ENCODE measurements around the gene NEURL1. TPM values are rescaled to one million over a fixed set of nuclear protein-coding genes. Genes with fewer than 3 reads are reported as not detected.

Gene NEURL1
- total RNA-seq, 2 experiments from 2014 or later, result 1.1 to 1.6 TPM

DNA sequence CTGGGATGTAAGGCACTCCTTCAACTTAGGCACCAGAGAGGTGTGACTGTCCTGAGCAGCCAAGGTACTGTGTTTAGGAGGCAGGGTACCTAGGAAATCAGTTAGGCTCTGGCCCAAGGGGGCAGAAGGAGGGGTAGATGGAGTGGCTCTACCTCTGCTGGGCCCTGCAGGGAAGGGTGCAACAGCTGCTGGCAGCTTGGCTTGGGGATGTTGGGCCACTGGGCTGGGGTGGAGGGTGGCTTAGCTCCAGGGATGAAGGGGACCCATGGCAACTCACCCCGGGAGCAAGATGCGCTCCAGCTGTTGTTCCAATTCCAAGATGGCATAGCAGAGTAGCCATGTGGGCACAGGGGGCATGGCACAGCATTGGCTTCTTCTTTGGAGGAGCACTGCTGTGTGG is 42.1 kb downstream of the NEURL1 start:
- ChIA-PET POLR2A (no interaction called here), CTCF (interaction anchor here (2.3 kb wide), 1 partner anchor 11 kb away, joined by 11 read pairs; no protein-coding TSS in a partner anchor)
- no peak overlapping the region for H3K27ac Mint-ChIP-seq
- H3K36me3 Mint-ChIP-seq (ENCODE audit: low read depth), result peaks cover 3% of the 10 kb centered on the region
- H3K4me1 Mint-ChIP-seq, result no peaks in the 10 kb centered on the region
- no peak overlapping the region for H3K4me3 Mint-ChIP-seq
- peaks cover 7% of the 10 kb centered on the region for H3K9me3 Mint-ChIP-seq
- no peak for DNase-seq
- H3K27me3 Mint-ChIP-seq, result peaks cover 24% of the 10 kb centered on the region

GRCh38 chr10:103539751-103540150 is 46.2 kb downstream of the NEURL1 start:
- no peak for DNase-seq
- ChIA-PET CTCF (interaction anchor here (0.9 to 1.2 kb wide), 2 partner anchors 41 to 97 kb away, joined by 3 read pairs; no protein-coding TSS in a partner anchor), POLR2A (no interaction called here)
- Mint-ChIP-seq H3K9me3 (no peaks in the 10 kb centered on the region), H3K4me3 (no peak overlapping the region), H3K27me3 (peaks cover 17% of the 10 kb centered on the region), H3K4me1 (peaks cover 13% of the 10 kb centered on the region), H3K36me3 (ENCODE audit: low read depth) (no peaks in the 10 kb centered on the region), H3K27ac (no peak overlapping the region)

DNA sequence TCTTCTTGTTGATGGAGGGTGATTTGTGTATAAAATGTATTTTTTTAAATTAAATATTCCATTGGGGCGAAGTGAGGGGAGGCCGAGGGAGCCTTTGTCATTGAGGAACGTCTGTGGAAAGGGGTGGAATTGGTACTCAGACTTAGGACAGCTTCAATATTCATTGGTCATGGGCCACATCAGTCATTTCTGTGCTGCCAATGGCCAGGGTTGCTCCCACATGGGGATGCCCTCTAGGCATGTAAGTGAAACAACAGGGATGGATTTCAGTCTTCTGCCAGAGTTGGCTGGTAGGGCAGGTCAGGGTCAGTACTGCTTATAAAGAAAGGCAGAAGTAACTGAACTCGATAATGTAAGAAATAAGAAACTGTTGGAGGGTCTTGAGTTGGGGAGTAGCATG is 47.2 kb downstream of the NEURL1 start:
- H3K27me3 Mint-ChIP-seq, result peaks cover 17% of the 10 kb centered on the region
- no peaks in the 10 kb centered on the region for H3K36me3 Mint-ChIP-seq (ENCODE audit: low read depth)
- DNase-seq, result no peak
- no peak overlapping the region for H3K4me3 Mint-ChIP-seq
- H3K27ac Mint-ChIP-seq, result no peak overlapping the region
- H3K4me1 Mint-ChIP-seq, result peaks cover 13% of the 10 kb centered on the region
- CTCF ChIA-PET, result no interaction called here
- no peaks in the 10 kb centered on the region for H3K9me3 Mint-ChIP-seq
- POLR2A ChIA-PET, result no interaction called here

DNA sequence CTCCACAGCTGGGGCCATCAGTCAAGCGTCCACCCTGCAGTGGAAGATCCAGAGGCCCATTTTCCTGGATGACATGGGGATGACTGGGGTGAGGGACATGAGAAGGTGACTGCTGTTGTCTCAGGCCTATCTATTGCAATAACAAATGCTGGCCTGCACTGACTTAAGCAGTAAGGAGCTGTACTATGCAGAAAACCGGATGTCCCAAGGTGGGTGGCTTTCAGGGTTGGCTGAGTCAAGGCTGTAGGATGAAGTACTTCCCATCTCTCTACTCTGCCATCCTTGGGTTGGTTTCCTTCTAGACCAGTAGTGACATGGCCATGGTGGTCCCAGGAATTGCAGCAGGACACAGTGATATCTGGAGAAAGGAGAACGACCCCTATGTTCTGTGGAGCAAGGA is 48.1 kb downstream of the NEURL1 start:
- no peak for DNase-seq
- no peaks in the 10 kb centered on the region for H3K36me3 Mint-ChIP-seq (ENCODE audit: low read depth)
- no peak overlapping the region for H3K4me3 Mint-ChIP-seq
- H3K9me3 Mint-ChIP-seq, result no peaks in the 10 kb centered on the region
- H3K27ac Mint-ChIP-seq, result no peak overlapping the region
- POLR2A ChIA-PET, result no interaction called here
- CTCF ChIA-PET, result interaction anchor here (2.0 kb wide), 1 partner anchor 24 kb away, joined by 7 read pairs; no protein-coding TSS in a partner anchor
- peaks cover 13% of the 10 kb centered on the region for H3K4me1 Mint-ChIP-seq
- H3K27me3 Mint-ChIP-seq, result peaks cover 17% of the 10 kb centered on the region

DNA sequence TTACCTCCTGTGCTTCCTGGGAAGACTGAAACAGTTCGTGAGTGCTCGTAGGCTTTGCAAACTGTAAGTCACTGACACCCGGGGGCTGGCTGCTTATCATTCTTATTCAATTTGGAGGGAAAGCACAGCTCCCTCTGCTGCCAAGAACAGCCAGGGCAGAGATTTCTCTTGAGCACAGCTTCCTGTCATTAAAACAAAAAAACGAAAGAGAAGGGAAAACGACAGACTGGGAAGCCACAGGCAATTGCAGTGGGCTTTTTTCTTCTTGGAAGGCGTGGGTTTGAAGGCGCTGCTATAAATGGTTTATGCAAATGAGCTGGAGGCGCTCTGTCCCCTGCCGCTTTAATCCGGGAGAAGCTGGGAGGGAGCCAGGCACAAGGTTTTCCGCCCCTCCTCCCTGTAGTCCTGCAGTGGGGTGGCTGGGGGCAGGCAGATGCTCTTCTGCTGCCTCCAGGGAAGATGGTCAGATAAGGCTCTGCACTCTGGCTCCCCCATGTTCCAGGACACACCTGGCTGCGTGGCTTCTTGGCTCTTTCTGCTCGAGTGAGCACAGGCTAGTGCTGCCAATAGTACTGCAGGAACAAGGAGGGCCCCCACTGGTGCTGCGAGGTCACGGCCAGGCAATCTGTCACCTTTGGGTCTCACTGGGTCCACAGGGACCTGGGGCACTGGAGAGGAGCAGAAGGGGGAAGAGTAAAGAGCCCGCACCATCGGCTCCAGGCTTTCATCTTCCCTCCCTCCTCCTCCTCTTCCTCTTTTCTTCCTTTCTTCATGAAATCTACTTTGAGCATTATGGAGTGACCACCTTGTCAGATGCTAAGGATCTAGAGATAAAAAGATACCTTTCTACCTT is 49.5 kb downstream of the NEURL1 start:
- Mint-ChIP-seq H3K4me1 (peaks cover 13% of the 10 kb centered on the region), H3K36me3 (ENCODE audit: low read depth) (no peaks in the 10 kb centered on the region), H3K4me3 (peak overlapping the region; percentile 39), H3K9me3 (no peaks in the 10 kb centered on the region), H3K27me3 (peaks cover 14% of the 10 kb centered on the region), H3K27ac (no peak overlapping the region)
- peak; percentile 43 for DNase-seq
- ChIA-PET CTCF (interaction anchor here (0.6 to 2.0 kb wide), 3 partner anchors 22 to 1369 kb away, joined by 3 to 7 read pairs (median 4); no protein-coding TSS in a partner anchor), POLR2A (interaction anchor here (0.8 kb wide), 1 partner anchor 43 kb away, joined by 3 read pairs; no protein-coding TSS in a partner anchor)

DNA sequence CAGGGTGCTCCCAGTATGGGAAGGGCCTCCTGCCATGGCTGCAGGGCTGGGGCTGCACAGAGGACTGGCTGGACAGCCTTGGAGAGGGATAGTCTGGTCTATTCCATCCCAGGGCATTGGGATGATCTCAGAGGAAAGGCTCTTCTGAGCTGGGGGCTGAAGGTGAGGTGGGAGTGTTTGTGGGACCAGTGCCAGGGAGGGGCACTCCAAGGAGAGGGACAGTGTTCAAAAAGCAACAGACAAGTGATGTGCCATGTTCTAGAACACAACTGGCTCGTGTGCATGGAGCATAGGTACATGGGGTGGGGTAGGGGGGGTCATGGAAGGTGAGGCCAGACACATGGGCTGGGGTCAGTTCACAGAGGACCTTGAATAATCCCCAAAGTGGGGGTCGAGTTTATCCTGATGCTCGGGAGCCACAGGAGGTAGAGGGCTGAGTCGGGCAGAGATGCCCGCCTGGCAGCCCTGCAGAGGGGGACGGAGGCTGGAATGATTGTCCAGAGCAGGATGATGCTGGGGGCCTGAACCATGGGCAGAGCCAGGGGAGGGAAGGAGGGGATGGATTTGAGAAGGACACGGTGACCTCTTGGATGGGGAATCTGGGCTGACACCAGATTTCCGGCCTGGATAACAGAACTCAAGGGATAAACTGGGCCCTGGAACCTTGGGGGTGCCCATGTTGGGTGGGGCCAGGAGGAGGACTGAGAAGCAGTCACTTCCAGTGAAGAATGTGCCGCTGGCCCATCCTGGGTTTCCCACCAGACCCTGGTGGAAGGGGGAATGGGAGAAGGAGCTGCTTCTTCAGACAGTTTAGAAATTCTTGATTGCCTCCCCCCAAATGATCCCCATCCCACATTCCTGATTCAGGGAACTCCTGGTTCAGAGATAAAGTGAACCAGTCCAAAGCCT is 50.4 kb downstream of the NEURL1 start:
- Mint-ChIP-seq H3K9me3 (no peaks in the 10 kb centered on the region), H3K36me3 (ENCODE audit: low read depth) (no peaks in the 10 kb centered on the region), H3K27ac (no peak overlapping the region), H3K27me3 (peaks cover 14% of the 10 kb centered on the region), H3K4me3 (peak overlapping the region; percentile 34), H3K4me1 (peaks cover 13% of the 10 kb centered on the region)
- CTCF ChIA-PET, result no interaction called here
- POLR2A ChIA-PET, result no interaction called here
- no peak for DNase-seq

DNA sequence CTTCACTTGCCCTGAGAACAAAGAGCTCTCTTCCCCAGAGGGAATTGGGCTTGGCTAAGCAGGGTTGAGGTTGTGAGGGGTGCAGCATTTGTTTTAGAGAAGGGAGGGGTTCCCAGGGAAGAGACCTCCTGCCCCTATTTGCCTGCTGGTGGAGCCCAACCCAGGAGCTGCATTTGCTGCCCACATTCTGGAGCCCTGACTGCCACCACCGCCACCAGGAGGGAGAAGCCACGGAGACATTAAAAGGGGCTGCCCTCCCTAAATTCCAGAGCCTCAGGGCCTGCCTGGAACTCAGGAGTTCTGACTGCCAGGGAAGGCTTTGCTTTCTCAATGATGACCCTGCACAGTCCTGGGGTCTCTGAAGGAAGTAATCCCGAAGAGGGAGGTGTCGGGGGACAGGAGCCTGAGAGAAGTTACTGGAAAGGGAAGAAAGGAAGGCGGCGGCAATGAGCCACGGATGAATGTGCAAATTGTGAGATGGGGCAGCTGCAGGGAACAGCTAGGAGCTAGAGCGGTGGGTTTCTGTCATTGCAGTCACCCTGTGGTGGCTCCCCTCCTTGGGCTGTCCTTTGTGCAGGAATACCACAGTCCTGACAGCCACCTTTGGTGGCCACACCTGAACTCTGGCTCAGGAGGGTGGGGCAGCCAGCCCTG is 51.3 kb downstream of the NEURL1 start:
- ChIA-PET CTCF (interaction anchor here (2.8 kb wide), 1 partner anchor 9 kb away, joined by 11 read pairs; no protein-coding TSS in a partner anchor), POLR2A (no interaction called here)
- H3K27ac Mint-ChIP-seq, result peak overlapping the region; percentile 13
- no peaks in the 10 kb centered on the region for H3K9me3 Mint-ChIP-seq
- H3K36me3 Mint-ChIP-seq (ENCODE audit: low read depth), result no peaks in the 10 kb centered on the region
- H3K27me3 Mint-ChIP-seq, result peaks cover 13% of the 10 kb centered on the region
- H3K4me1 Mint-ChIP-seq, result peaks cover 13% of the 10 kb centered on the region
- no peak for DNase-seq
- H3K4me3 Mint-ChIP-seq, result no peak overlapping the region

DNA sequence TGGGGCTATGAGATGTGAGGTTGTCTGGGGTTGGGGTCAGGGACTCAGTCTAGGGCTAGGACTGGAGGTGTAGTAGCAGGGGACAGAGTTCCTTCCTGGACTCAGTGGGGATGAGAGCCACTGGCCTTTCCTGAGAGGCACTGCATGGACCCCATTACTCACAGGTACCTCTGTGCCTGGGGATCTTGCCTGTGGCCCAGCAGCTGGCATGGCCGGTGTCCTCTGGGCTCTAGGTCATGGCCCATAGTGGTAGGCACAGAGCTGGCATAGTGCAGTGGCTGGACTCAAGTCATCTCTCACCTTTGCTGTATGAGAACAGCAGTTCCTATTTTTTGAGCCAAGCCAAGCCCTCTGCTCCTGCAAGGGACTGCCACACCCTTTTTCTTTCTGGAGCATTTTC is 51.9 kb downstream of the NEURL1 start:
- CTCF ChIA-PET, result interaction anchor here (2.8 kb wide), 1 partner anchor 10 kb away, joined by 11 read pairs; no protein-coding TSS in a partner anchor
- no peaks in the 10 kb centered on the region for H3K36me3 Mint-ChIP-seq (ENCODE audit: low read depth)

GRCh38 chr10:103545771-103546281 is 52.3 kb downstream of the NEURL1 start:
- CTCF ChIA-PET, result interaction anchor here (2.8 kb wide), 1 partner anchor 10 kb away, joined by 11 read pairs; no protein-coding TSS in a partner anchor
- POLR2A ChIA-PET, result no interaction called here
- no peaks in the 10 kb centered on the region for H3K36me3 Mint-ChIP-seq (ENCODE audit: low read depth)
- no peak overlapping the region for H3K27ac Mint-ChIP-seq
- H3K4me3 Mint-ChIP-seq, result no peak overlapping the region
- peaks cover 14% of the 10 kb centered on the region for H3K27me3 Mint-ChIP-seq
- no peak for DNase-seq
- H3K9me3 Mint-ChIP-seq, result no peaks in the 10 kb centered on the region
- peaks cover 13% of the 10 kb centered on the region for H3K4me1 Mint-ChIP-seq

More for the DNA sequence above, 51.9 kb downstream of the NEURL1 start:
- H3K9me3 Mint-ChIP-seq, result no peaks in the 10 kb centered on the region
- no peak overlapping the region for H3K4me3 Mint-ChIP-seq
- POLR2A ChIA-PET, result no interaction called here
- DNase-seq, result no peak
- peaks cover 13% of the 10 kb centered on the region for H3K4me1 Mint-ChIP-seq
- peaks cover 15% of the 10 kb centered on the region for H3K27me3 Mint-ChIP-seq
- no peak overlapping the region for H3K27ac Mint-ChIP-seq

DNA sequence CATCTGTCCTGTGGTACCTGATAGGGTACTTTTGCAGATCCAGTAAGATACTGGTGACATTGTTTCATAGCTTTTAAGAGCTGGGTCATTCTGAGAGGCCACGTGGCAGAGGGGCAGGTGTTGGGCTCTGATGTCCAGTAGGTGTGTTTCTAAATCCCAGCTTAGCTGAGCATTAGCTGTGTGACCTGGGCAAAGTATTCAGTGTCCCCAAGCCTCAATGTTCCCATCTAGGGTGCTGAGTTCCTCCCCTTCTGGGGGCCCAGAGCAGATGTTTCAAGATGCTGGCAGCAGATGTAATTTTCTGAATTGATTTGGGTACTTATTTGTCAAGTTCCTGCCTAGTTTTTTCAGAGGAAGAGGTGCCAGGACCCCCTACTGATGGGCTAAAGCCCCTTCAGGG is 52.9 kb downstream of the NEURL1 start:
- ChIA-PET CTCF (interaction anchor here (0.9 to 2.8 kb wide), 3 partner anchors 11 to 18 kb away, joined by 3 to 11 read pairs (median 9); no protein-coding TSS in a partner anchor), POLR2A (no interaction called here)
- H3K9me3 Mint-ChIP-seq, result no peaks in the 10 kb centered on the region
- no peak for DNase-seq
- H3K27me3 Mint-ChIP-seq, result peaks cover 10% of the 10 kb centered on the region
- H3K27ac Mint-ChIP-seq, result no peak overlapping the region
- no peak overlapping the region for H3K4me3 Mint-ChIP-seq
- no peaks in the 10 kb centered on the region for H3K36me3 Mint-ChIP-seq (ENCODE audit: low read depth)
- peaks cover 13% of the 10 kb centered on the region for H3K4me1 Mint-ChIP-seq

GRCh38 chr10:103547391-103547946 is 54.0 kb downstream of the NEURL1 start:
- Mint-ChIP-seq H3K9me3 (no peaks in the 10 kb centered on the region), H3K36me3 (ENCODE audit: low read depth) (no peaks in the 10 kb centered on the region), H3K27ac (no peak overlapping the region), H3K4me1 (peaks cover 11% of the 10 kb centered on the region), H3K4me3 (no peak overlapping the region), H3K27me3 (peaks cover 10% of the 10 kb centered on the region)
- CTCF ChIA-PET, result interaction anchor here (0.6 to 2.8 kb wide), 4 partner anchors 11 to 186 kb away, joined by 3 to 11 read pairs (median 6); no protein-coding TSS in a partner anchor
- DNase-seq, result no peak
- POLR2A ChIA-PET, result no interaction called here

- H3K9me3 Mint-ChIP-seq, result no peaks in the 10 kb centered on the region
- H3K27me3 Mint-ChIP-seq, result peaks cover 10% of the 10 kb centered on the region
- H3K27ac Mint-ChIP-seq, result no peak overlapping the region
- no peaks in the 10 kb centered on the region for H3K36me3 Mint-ChIP-seq (ENCODE audit: low read depth)
- ChIA-PET CTCF (interaction anchor here (0.6 to 2.8 kb wide), 3 partner anchors 12 to 214 kb away, joined by 3 to 11 read pairs (median 9); no protein-coding TSS in a partner anchor), POLR2A (no interaction called here)
- DNase-seq, result no peak
- no peak overlapping the region for H3K4me3 Mint-ChIP-seq
- peaks cover 6% of the 10 kb centered on the region for H3K4me1 Mint-ChIP-seq
Measured at GRCh38 chr10:103548006-103548405, 54.5 kb downstream of the NEURL1 start.

All from activated CD4-positive, alpha-beta T cell treated with anti-CD3 and anti-CD28 coated beads, Interleukin-2, amount 10 ng/mL, durations not matched to agents 7 days and 5 days (primary cell).